Measurements from ENCODE around the gene SLC6A1.

SLC6A1 gene

GRCh38 chr3:10992017-10992942, at the start of gene SLC6A1:
Gene SLC6A1, plus strand, starts transcription at chr3:10992748. Its CDS starts 24,464 bp downstream, at chr3:11017212.
- no peak for DNase-seq

- DNase-seq = no peak
These were observed 47.7 kb upstream of the SLC6A1 start for GRCh38 chr3:10944866-10945265.

GRCh38 chr3:10945683-10946287, 46.8 kb upstream of the SLC6A1 start:
- peak; percentile 12 for DNase-seq

- no peak for DNase-seq
These were observed 46.0 kb upstream of the SLC6A1 start for GRCh38 chr3:10946526-10946925.

- DNase-seq = no peak
These were observed 44.2 kb upstream of the SLC6A1 start for GRCh38 chr3:10948326-10948725.

GRCh38 chr3:10949197-10949596, 43.4 kb upstream of the SLC6A1 start:
- DNase-seq = no peak

- no peak for DNase-seq
These were observed 41.9 kb upstream of the SLC6A1 start for GRCh38 chr3:10950476-10951294.

GRCh38 chr3:10951295-10951926, 41.1 kb upstream of the SLC6A1 start:
- DNase-seq = no peak

- DNase-seq = no peak
These were observed 40.0 kb upstream of the SLC6A1 start for GRCh38 chr3:10952525-10952924.

- no peak for DNase-seq
These were observed 37.8 kb upstream of the SLC6A1 start for GRCh38 chr3:10954740-10955139.

- no peak for DNase-seq
These were observed 36.7 kb upstream of the SLC6A1 start for GRCh38 chr3:10955711-10956453.

- no peak for DNase-seq
These were observed 36.0 kb upstream of the SLC6A1 start for GRCh38 chr3:10956531-10956930.

GRCh38 chr3:10956986-10957385, 35.6 kb upstream of the SLC6A1 start:
- DNase-seq = no peak

GRCh38 chr3:10957976-10958749, 34.4 kb upstream of the SLC6A1 start:
- no peak for DNase-seq

GRCh38 chr3:10960255-10960654, 32.3 kb upstream of the SLC6A1 start:
- no peak for DNase-seq

- DNase-seq = no peak
These were observed 30.6 kb upstream of the SLC6A1 start for GRCh38 chr3:10961921-10962320.

- DNase-seq = no peak
These were observed 30.0 kb upstream of the SLC6A1 start for GRCh38 chr3:10962481-10963036.

- DNase-seq = no peak
These were observed 27.9 kb upstream of the SLC6A1 start for GRCh38 chr3:10964537-10965167.

- DNase-seq = no peak
These were observed 24.1 kb upstream of the SLC6A1 start for GRCh38 chr3:10968401-10968800.

GRCh38 chr3:10970306-10970960, 22.1 kb upstream of the SLC6A1 start:
- no peak for DNase-seq
